T-helper 9 cell (primary cell): ENCODE results near the gene PARK7.

ENCODE experiments used
- DNase-seq: peaks from one replicate; pipeline ENCODE4 v3.0.0-alpha.2; 2020

Gene PARK7

GRCh38 chr1:7985851-7986612, 24.5 kb downstream of the PARK7 start:
- DNase-seq: no peak

DNA sequence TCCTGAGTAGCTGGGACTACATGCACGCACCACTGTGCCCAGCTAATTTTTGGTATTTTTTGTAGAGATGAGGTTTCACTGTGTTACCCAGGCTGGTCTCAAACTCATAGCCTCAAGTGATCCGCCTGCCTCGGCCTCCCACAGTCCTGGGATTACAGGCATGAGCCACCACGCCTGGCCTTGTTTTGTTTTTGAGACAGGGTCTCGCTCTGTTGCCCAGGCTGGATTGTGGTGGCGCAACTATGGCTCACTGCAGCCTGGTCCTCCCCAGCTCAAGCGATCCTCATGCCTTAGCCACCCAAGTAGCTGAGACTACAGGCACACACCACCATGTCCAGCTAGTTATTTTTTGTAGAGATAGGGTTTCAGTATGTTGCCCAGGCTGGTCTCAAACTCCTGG, 26.0 kb downstream of the PARK7 start:
- DNase-seq: no peak

GRCh38 chr1:7988576-7988975, 27.1 kb downstream of the PARK7 start:
- no peak for DNase-seq

DNA sequence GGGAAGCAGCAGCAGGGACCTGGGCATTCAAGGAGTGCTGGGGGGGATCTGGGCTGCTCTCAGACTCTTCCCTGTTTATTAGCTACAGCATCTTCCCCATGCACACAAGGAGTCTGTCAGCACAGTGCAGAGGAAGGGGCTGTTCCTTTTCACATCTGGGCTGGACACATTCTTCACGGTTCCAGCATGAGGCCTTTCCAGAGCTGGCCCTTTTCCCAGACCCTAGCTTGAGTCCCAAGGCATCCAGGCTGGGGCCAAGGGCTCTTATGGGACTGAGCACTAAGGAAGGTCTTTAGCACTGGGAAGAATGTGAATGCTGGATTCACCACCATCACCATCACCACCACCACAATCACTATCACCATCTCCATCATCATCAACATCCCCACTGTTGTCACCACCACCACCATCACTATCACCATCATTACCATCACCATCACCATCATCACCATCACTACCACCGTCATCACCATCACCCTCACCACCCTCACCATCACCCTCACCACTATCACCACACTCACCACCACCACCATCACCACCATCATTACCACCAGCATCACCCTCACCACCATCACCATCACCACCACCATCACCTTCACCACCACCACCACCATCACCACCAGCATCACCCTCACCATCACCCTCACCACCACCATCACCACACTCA, 28.4 kb downstream of the PARK7 start:
- DNase-seq: no peak

DNA sequence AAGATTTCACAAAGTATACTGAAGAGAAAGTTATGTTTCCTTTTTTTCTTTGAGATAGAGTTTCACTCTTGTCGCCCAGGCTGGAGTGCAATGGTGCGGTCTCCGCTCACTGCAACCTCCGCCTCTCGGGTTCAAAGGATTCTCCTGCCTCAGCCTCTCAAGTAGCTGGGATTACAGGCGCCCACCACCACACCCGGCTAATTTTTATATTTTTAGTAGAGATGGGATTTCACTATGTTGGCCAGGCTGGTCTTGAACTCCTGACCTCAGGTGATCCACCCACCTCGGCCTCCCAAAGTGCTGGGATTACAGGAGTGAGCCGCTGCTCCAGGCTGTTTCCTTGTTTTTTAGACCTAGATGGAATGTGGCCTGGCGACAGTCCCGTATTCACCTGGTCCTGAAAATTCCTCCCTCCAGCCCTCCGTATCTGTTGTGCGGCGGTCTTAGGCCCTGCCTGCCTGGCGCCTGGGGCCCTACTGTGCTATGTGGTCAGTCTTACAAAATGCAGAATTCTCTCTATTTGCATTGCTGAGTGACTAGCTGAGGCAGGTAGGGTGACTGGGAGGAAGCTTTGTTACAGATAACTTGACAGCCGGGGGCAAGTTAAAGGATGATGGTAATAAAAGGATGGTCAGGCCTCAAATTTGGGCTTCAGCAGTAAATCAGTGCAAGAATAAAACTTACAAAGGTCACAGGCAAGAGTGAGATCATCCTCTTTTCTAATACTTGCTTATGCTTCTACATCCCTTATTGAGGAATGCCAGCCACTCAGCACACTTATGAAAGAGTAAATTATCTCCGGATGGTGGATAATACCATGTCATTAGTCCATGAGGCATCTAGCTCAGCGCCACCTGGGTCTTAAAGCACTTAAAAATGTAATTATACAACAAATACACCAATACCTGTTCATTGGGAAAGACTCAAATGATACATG, 30.3 kb downstream of the PARK7 start:
- DNase-seq: no peak

DNA sequence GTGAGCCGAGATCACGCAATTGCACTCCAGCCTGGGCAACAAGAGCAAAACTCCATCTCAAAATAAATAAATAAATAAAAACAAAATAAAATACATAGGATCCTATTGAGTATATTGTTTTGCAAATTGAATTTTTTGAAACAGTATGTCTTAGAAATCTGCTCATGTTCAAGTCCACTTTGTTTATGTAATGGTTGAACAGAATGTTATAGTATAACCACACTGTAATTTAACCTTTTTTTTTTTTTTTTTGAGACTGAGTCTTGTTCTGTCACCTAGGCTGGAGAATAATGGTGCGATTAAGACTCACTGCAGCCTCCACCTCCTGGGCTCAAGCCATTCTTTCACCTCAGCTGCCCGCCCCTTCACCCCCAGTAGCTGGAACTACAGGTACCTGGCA, 31.4 kb downstream of the PARK7 start:
- DNase-seq: no peak

- DNase-seq: no peak
Observed at GRCh38 chr1:7993593-7994479, 32.3 kb downstream of the PARK7 start.

- DNase-seq: no peak
Observed at GRCh38 chr1:7994827-7995226, 33.3 kb downstream of the PARK7 start.

DNA sequence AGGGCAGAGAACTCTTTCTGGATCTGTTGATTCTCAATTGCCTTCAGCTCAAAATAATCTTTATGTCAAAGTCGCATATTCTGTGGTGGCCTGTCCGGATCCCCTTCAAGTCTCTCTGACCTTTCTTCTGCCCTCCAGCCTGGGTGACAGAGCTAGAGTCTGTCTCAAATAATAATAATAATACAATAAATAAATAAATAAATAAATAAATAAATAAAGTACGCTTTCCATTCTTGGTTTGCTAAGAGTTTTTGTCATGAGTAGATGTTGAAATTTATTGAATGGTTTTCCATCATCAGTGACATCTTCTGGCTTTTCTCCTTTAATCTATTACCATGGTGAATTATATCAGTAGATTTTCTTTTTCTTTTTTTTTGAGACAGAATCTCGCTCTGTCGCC, 33.9 kb downstream of the PARK7 start:
- no peak for DNase-seq

DNA sequence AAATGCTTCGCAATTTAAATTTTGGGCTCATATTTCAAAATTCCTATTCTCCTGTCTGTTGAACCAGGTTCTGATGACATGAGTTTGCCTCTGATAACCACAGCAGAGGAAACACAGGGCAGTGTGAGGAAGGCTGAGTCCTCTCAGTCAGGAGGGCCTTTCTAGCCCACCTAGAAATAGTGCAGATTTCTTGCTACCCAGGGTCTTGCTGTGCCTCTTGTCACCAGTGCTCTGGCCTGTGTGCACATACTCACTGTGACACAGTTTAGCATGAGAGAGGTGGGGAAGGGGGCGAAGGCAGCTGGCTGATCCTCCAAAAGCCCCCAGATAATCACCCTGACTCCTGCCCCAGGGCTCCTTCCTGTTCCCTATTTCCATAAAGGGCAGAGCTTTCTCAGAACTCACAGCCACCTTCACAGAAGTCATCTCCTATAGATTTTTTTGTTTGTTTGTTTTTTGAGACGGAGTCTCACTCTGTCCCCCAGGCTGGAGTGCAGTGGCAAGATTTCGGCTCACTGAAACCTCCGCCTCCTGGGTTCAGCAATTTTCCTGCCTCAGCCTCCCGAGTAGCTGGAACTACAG, 40.9 kb downstream of the PARK7 start:
- DNase-seq: no peak

DNA sequence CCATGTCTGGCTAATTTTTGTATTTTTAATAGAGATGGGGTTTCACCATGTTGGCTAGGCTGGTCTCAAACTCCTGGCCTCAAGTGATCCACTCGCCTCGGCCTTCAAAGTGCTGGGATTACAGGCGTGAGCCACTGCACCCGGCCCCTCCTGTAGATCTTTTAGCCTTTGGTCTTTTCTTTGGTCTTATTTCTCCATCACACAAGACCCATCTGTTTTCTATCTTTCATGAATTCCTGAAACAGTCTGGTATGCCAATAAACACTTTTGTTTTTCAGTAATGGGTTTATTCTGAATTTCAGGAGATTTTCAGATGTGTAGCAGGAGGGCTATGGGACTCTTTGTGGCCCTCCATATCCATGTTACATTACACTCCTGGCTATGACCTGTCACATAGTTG, 41.4 kb downstream of the PARK7 start:
- DNase-seq: no peak

- DNase-seq: no peak
Observed at GRCh38 chr1:8003438-8004112, 42.1 kb downstream of the PARK7 start.

- DNase-seq: no peak
Observed at GRCh38 chr1:8004113-8004802, 42.7 kb downstream of the PARK7 start.

DNA sequence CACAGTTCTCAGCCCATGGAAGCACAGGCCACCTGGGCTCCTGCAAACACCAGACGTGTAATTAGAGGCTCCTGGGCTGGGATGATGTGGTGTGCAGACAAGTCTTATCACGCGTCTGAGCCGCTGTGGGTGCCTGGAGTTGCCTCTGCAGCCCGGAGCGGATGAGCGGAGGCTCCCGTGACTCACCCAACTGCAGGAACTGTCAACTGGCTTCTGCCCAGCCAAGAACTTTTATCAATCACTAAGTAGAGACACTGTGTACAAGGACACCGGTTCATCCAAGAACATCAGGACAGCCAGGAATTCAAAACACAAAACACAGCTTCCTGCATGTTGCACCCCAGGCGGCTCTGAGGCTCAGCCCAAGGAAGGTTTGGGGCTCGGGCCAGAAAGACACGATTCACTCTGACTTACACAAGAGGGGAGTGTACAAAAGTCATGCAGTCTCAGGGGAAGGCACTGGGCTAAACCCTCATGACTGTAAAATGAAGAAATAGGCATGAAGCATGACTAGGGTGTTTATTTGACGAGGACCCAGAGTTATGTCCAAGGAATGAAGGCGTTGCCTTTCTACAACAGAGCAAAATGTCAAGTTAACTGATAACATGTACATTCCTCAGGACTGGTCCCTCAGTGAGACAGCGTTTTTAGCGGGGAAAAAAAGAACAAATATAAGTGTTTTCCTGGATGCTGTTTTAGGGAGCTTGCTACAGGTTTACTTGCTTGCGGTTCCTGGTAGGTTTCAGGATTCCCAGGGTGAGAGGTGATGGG, 43.5 kb downstream of the PARK7 start:
- DNase-seq: no peak

- DNase-seq: no peak
Observed at GRCh38 chr1:8006037-8006963, 44.8 kb downstream of the PARK7 start.

- DNase-seq: no peak
Observed at GRCh38 chr1:8009043-8010002, 47.8 kb downstream of the PARK7 start.

GRCh38 chr1:8010080-8010664, 48.7 kb downstream of the PARK7 start:
- DNase-seq: no peak
